Ramos (cell line): ENCODE measurements around the gene CCDC9B.

Source experiments
- in situ Hi-C: fragments of 300-500 bp; cut with MboI; formaldehyde crosslinking; loops from one replicate; pipeline ENCODE4 v1.14.3; 2022; ENCODE audit warnings: low sequenced_read_pairs; ENCODE audit not compliant: unreplicated experiment

The CCDC9B gene

DNA sequence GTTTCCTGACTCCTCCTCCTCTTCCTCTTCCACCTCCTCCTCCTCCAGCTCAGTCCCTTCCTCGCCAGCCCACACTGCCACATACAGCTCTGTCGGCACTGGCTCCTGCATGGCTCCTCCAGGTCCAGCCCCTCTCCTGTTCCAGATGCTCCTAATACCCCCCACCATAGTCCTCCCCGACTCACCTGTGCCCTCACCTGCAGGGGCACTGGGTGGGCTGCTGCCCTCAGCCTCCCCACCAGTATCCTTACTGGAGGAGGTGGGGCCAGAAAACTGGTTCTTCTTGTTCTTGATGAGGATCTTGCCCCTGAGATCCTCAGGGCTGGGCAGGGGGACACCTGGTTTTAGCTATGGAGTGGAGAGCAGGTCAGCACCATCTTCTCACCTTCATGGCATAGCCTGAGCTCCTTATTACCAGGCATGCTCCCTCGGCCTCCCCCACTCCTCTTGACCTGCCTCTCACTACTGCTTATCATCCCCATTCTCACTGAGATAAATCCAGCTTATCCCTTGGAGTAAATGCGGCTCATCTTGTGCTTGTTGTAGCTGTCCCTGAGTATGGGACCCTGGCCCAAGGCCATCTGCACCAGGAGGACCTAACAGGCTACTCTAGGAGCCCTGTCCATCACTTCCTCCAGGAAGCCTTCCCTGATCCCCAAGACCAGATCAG, 44.0 kb downstream of the CCDC9B start:
- in situ Hi-C loops: no loop called here

DNA sequence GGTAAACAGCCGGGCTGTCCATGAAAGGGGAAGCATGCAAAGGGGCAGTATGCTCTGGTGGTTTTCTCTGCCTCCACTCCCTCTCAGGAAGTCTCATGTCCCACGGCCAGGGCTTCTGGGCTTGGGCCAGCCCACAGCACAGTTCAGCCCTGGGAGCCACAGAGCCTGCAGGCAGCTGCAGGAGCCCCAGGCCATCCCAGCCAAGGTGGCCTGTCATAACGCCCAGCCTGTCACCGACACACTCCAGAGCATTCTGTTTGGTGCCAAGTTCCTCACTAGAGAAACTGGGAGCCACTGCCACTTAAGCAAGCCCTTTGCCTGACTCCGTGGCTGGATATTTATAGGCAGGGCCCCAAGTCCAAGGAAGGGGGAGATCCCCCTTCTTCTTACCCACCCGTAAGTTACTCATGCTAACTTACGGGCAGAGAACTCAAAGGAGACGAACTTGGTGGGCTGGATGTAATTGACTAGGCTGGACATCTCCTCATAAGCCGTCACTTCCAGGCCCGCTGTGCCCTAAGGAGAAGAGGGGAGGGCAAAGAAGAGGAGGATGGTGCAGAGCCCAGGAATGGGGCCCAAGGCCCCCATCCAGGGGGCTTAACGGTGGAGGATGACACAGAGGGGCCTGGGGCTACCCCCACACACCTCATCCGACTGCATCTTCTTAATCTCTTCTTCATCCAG, 44.7 kb downstream of the CCDC9B start:
- in situ Hi-C loops: no loop called here

DNA sequence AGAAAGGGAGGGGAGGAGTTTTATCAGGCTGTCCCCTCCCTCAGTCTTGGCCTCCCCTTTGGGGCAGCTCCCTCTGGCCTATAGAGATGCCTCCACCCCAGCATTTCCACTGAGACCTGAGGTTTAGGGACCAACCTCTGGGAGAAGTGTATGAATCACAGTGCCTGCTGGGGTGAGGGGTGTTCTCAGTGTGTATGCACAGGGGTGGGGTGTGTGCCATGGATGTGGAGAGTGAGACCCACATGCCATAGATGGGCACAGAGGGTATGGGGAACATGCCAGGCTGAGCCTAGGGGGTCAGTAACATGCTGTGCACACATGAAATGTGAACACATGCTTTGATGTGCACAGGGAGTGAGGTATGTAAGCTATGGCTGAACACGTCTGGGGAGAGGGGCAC, 45.4 kb downstream of the CCDC9B start:
- in situ Hi-C loops: no loop called here

DNA sequence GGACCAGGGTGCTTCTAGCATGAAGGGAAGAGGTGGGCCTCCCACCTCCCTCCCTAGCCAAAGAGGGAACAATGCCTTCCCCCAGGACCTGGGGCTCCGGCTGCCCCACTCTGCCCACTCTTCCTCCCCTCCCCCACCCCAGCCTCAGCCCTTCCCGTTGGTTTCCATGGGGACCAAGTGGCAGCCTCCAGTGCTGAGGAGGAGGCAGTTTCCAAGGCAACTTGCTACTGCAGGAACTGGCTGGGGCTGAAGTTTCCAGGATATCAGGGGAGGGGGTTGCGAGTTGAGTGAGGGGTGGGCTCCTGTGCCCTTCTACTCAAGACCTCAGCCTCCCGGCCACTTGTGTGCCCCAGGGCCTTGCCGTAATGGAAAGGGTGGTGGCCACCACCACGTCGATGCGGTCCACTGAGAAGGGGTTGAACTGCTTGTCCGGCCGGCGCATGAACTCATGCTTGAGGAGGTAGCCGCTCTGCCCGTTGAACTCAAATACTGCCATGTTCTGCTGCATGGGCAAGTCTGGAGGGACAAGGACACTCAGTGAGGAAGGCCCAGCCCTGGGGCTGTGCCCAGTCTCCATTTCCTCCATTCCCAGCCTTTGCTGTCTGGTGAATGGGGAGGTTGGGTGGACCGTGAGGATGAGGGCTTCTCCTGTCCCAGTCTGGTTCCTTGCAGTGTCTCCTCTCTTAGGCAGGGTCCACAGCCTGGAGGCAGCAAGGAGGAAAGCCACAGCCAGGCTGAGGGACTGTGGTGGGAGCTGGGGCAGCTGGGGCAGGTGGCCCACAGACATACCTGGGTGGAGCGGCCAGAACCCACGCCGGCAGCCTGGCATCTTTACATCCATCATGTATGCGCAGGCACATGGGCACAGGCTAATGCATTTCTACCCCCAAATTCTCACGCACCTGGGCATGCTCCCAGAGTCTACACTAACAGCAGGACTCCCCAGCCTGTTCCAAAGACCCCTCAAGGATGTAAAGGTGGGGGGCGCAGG, 46.5 kb downstream of the CCDC9B start:
- in situ Hi-C loops: no loop called here

DNA sequence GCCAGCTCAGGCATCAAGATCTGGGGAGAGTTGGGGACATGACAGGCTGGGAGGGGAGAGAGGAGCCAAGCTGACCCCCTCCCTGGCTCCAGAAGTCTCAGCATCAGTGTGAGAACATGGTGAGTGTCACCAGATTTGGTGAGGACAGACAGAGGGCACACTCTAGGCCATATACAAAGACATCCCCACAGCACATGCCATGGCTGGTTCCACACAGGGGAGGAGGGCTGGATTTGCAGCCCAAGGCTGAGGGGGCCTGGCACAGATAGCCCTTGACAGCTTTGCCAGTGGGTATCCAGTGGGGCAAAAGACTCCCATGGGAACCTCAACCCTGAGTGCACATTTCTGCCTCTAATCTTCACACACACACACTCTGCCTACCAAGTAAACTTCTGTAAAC, 47.7 kb downstream of the CCDC9B start:
- in situ Hi-C loops: no loop called here

DNA sequence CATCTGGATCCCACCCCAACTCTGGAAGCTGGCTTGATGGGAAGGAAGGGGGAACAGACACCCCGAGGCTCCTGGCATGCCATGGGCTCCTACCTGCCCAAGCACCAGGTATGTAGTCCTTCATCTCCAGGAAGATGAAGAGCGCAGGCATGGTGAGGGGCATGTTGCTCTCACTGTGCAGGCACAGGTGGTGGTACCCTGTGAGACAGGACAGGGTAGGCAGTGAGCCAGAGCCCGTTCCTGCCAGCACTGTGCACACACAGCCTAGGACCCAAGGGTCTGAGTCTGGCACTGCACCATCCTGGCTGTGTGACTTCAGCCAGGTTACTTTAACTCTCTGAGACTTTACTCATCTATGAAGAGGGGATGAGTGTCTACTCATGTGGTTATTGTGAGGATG, 48.5 kb downstream of the CCDC9B start:
- in situ Hi-C loops: no loop called here

DNA sequence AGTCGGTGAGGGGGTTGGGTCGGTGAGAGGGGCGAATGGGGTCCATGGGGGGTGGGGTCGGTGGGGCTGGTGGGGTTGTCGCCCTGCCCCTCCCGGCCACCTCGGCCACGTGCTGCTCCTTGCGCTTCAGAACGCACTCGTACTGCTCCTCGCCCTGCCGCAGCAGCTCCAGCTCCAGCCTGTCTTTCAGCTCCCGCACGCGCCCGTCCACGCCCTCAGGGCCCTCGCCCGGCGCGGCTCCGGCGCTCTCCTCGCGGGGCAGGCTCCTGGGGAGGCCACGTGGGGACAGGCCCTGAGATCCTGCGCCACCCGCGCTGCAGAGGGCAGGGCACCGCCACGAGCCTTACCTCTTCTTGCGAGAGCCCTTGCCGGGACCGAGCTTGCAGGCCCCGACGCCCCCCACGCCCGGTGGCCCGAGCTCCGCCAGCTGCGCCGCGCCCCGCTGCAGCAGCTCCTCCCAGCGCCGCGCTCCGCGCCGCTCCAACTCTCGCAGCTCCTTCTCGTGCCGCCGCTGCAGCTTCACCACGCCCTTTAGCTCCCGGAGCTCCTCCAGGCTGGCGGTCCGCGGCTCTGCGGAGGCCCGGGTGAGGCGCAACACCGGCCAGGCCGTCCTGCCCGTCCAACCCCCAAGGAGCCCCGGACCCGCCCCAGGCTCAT, 49.7 kb downstream of the CCDC9B start:
- in situ Hi-C loops: no loop called here

DNA sequence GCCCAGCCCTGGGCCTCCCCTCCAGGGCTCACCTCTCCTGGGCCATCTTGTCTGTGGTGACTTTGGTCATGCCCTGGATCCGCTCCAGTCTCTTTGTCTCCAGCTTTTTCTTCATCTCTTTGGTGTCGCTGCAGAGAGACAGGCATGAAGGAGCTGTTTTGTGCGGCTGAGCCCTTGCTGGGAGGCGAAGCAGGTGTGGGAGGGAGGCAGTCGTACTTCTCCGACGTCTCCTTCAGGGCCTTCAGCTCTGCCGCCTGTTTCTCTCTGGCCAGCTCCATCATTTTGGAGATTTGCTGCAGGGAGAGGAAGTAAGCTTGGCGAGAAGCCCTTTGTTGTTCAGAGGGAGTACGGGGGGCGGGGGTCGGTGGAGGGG, 50.2 kb downstream of the CCDC9B start:
- in situ Hi-C loops: no loop called here

DNA sequence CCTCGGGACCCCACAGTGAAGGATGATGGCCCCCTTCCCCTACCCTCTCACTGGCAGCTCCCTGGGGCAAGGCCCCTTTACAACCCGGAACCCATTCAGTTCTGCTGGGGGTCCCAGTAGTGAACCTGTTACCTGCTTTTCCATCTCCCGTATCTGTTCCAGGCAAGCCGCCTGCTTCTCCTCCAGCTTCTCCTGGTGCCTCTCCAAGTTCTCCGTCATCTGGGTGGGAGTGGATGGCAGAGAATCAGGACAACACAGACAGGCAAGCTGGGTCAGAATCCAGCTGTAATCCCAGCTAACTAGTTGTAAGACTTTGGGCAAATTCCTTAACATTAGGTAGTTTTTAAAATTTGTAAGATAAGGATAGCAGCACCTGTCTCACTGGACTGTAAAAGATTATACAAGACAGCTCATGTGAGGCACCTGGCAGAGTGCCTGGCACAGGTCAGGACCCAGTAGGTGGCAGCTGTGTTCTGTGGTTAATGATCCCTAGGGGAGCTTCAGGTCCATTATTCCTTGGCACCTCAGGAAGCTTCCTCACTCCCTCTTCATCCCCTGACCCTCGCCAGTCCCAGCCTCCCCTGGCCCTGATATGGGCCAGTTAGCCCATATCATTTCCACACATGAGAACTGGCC, 51.5 kb downstream of the CCDC9B start:
- in situ Hi-C loops: no loop called here

DNA sequence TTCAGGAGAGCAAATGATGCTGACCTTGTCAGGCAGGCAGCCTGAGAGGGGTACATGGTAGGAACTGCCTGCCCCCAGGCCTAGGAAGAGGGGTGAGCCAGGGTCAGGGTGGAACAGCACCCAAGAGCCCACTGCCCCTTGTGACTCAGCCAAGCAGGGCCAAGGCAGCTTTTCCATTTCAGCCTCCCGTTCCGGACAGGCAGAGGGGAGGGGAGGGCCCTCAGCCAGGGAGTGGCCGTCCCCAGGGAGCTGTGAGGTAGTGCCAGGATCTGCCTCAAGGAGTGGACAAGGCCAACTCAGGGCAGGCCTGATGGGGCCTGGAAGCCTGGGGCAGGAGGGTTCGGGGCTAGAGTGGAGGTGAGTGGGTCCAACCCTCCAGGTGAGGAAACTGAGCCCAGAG, 52.8 kb downstream of the CCDC9B start:
- in situ Hi-C loops: no loop called here

DNA sequence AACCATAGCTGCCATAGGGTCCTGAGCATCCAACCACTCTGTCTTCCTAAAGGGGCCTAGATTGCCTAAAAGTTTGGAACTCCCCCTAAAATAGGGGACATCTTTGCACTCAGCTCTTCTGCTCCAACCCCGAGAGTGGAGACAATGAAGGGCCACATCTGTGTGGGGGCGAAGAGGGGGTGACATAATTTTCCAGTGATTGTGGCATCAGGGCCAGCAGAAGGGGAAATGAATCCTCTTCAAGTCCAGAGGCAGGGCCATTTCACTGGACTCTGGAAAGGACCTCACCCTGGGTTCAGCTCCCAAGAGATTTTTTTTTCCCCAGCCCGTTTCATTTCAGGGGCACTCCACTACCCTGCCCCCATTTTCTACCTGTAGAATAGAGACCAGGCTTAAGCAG, 53.2 kb downstream of the CCDC9B start:
- in situ Hi-C loops: no loop called here

DNA sequence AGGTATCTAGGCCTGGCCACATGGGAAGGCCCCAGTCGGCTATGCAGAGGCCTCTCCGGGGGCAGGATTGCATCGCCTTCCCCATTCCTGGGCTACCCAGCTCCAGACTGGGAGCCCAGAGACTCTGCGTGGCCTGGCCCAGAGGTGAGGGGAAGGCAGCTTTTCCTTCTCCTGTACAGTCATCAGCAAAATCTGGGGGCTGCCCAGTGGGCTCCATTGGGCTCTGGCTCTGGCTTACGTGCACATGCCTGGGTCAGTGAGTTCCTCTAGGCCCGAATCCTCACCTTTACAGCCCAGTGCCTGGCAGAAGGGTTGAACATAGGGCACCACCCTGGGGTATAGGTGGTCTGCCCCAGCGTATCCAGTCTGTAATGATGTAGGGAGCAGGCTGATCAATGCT, 53.9 kb downstream of the CCDC9B start:
- in situ Hi-C loops: no loop called here

DNA sequence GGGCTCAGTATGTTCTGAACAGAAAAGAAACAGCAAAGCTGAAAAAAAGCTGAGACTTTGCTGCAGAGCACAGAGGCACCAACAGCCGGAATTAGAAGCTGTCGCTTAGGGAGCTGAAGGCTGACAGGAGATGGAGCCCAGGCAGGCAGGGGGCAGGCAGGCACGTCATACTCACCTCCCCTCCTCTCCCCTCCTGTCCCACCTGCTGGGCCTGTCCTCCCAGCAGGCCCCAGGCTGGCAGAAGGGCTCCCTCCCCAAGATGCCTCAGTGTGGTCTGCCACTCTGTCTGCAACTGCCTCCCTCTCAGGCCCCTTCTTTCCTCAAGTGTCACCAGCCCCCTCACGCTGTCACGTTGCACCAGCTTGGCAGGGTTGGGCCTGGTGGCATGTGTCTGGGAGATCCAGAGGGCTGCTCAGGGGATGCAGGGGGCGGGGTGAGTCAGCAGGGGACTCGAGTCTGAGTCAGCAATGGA, 54.6 kb downstream of the CCDC9B start:
- in situ Hi-C loops: no loop called here

DNA sequence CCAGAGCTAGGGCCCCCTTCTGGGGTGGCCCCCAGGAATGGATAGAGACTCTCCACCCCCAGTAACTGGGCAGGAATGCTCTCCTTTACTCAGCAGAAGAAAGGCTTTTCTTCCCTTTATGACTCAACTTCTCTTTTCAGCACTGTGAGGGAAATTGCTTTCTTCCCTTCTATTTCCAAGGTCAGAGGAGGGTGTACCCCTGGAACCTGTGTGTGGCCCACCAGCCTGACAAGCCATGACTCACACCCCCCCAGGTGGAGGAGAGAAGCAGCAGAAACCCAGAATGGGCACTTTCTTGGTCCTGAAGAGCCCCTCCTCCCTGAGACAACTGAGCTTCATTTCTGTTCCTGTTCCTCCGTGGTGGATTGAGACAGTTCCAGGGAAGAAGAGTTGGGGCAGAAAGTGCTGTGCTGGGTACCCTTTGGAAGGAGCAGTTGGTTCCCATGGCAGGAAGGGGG, 55.2 kb downstream of the CCDC9B start:
- in situ Hi-C loops: no loop called here

DNA sequence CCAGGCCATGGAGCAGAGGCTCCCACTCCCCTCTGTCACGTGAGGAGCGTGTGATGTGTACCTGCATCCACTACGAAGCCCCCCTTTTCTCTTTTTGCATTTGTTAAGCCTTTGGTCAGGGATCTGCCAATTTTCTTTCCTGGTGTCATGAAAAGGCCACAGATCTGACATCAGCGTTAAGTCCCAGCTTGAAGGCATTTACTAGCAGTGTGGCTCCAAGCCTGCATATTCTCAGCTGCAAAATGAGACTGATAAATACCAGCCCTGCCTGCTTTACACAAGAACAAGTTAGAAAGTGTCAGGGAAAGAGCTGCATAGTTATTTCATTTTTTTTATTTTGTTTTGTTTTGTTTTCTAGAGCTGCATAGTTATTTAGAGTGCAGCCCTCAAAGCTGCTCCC, 55.6 kb downstream of the CCDC9B start:
- in situ Hi-C loops: no loop called here

DNA sequence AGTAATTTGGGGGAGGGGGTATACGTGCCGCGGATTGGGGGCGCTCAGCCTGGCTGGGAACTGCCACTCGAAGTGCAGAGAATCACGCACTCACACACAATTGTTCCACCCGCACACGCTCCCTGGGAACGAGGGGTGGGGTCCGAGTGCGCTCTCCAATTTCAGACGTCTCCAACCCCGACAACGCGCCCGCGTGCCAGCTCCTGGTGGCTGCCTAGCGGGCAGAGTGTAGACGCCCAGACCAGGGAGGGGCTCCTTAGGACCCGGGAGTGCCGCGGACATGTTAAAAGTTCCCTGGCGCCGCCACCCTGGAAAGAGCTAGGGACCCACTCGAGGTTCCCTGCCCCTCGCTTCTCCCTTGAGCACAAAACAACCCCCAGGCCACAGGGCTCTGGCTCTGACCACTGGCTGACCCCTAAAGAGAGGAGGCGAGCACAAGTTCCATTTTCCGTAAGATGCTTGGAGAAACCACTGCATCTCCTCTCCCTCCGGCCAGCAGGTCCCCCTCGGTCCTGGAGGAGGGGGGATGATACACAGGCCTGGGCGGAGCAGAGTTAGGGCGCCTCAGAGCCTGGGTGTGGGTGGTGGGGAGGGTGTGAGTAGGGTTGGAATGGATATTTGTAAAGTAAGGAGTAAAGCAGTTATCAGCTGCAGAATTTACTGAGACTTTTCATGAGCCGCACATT, 57.0 kb downstream of the CCDC9B start:
- in situ Hi-C loops: no loop called here

DNA sequence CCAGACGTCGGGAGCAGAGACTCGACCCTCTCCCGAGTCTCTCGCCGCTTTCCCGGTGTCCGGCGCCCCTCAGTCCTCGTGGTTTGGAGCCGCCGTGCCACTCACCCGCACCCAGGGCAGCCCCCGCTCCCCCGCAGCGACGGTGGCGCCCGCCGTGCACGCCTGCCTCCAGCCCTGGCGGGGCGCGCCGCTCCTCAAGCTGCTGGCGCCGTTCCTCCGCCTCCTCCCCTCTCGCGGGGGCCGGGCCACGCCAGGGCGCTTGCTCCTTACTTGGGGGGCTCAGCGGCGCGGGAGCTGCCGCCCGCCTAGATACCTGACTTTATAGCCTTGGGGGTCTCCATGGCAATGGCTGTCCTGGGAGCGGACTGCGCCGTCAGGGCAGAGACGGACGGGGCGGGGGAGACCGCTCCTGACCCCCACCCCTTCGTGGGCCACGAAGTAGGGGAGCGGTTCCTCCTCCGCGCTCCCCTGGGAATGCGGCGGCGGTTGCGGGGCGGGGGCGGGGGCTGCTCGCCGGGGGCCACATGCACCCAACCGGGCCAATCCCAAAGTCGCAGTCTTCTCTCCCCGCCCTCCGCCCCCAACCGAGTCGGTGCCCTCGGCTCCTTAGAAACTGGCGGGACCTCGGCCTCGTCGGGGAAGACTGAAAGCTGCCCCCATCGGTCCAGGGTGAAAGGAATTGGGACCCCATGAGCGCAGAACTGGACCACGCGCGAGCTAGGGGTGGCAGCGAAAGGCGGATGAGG, 57.7 kb downstream of the CCDC9B start, which contains the start of gene ANKRD63:
Gene ANKRD63 (minus strand): TSS at position 196 of the 746 bp plus-strand sequence. CDS start 478 bp downstream, outside the sequence.
- in situ Hi-C loops: no loop called here

DNA sequence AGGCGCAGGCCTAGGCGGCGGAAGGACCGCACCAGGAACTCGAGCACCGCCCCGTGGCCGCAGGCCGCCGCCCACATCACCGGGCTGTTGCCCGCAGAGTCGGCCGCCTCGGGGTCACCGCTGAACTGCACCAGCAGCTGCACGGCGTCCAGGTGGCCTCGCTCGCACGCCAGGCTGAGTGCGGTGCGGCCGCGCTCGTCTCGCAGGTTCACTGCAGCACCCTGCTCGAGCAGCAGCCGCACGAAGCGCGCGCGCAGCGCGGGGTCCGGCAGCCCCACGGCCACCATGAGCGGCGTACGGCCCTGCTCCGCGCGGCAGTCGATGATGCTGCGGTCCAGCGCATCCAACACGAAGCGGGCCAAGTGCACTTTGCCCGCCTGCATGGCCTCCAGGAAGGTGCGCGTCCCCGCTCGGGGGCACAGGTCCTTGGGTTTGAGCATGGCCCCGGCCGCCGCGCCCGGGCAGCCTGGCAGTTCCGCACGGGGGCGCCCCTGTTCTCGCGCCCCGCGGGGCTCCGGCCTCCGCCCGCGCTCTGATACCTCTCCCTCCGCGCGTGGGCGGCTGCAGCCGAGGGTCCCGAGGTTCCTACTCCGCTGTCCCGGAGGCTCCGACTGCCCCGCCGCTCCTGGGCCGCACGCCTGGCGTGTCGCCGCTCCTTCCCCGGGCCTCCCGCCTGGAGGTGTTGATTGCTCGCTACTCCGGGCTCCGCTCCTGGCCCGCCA, 58.4 kb downstream of the CCDC9B start:
- in situ Hi-C loops: no loop called here
